Ishikawa (cell line): Measurements from ENCODE around the gene ACER3.

Experiments used
- MAX ChIP-seq: IDR thresholded peaks from 2 replicates; pipeline ENCODE4 v1.6.1; 2012
- RAD21 ChIP-seq: IDR thresholded peaks from 2 replicates; pipeline ENCODE4 v1.6.1; 2012; ENCODE audit warnings: low read depth

- TF ChIP-seq MAX: no peak
- TF ChIP-seq RAD21: no peak
Observed at GRCh38 chr11:76850130-76850529, 10.6 kb upstream of the ACER3 start.
